GM18867 (cell line): Measurements from ENCODE around the gene UBXN6.

Source experiments
- ATAC-seq: cut with Tn5 transposase; IDR thresholded peaks from one replicate; pipeline ENCODE4 v1.9.1; 2021; ENCODE audit warnings: mild to moderate bottlenecking, moderate library complexity; ENCODE audit not compliant: unreplicated experiment

Gene UBXN6

DNA sequence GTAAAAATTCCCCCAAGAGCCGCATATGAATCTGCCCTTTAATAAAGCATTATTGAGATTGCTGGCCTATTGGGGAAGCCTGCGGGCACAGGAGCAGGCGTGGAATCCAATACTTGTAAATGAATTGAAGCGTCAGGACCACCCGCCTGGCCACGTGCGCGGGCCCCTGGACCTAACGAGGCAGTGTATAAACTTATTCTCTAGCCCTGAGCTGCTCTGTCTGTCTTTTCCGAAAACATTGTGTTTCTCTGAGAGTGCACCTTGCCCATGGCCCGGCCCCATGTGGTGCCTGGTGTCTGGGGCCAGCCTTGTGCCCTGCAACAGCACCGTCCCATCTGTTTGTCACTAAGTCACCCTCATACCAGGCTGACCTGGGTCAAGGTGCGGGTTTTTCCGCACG lies 14.4 kb downstream of the UBXN6 start:
- no peak for ATAC-seq

DNA sequence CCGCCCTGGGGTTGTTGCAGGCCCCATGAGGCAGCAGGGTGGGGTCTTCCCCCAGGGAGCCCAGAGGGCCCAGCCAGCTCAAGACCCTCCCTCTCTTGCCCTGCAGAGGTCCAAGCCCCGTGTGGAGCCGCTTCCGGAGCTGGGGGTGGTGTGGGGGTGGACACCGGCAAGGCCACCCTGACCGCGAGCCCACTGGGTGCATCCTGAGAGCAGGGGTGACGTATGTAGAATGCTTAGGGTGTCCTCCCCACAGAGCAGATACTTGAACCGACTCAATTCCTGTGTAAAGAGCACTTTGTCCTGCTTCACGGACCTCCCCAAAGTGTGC lies 14.8 kb downstream of the UBXN6 start:
- no peak for ATAC-seq

DNA sequence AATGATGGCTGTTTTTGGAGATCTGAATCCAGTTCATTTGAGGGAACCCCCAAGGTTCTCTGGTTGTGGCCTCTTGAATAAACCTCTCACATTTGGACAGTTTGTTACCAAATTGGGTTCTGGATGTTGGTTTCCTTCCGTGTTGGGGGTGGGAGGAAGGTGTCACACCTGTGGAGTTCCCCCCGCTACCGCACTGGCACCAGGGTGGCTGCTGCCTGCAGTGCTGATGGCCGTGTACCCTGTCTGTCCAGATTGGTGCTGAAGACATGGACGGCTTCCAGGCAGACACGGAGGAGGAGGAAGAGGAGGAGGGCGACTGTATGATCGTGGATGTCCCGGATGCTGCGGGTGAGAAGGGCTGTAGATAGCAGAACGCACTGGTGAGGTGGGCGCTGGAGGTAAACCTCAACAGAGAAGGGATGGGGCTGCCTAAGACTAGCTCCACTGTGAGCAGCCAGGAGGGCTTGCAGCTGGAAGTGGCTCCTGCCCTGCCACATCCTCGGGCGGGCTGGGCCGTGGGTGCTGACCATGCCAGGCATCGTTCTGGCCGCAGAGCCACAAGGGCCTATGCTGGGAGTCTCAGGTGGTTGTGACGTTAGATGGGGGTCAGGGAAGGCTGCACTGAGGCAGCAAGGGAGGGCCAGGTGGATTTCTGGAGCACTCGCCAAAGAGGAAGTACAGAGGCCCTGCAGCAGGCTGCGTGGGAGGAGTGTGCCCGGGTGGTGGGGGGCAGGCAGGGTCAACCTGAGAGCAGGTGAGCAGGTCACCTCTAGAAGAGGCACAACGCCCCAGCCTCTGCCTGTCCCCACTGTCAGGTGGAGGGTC lies 15.4 kb downstream of the UBXN6 start:
- no peak for ATAC-seq

DNA sequence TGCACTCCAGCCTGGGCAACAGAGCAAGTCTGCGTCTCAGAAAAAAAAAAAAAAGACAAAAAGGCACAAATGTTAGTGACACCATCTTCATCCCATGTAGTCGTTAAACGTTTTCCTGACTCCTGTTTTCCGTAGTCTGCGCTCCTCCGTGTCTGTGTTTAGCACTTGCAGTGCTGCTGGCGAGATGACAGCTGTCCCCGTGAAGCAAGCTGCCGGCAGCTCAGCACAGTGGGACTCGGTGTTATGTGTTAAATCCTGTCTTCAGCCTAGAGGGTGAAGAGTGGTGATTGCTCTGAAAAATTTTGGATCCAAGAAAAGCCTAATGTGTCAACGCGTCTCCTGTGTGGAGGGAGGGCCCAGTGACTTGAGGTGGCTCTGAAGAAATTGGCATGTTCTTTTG lies 18.4 kb downstream of the UBXN6 start:
- ATAC-seq, result no peak

DNA sequence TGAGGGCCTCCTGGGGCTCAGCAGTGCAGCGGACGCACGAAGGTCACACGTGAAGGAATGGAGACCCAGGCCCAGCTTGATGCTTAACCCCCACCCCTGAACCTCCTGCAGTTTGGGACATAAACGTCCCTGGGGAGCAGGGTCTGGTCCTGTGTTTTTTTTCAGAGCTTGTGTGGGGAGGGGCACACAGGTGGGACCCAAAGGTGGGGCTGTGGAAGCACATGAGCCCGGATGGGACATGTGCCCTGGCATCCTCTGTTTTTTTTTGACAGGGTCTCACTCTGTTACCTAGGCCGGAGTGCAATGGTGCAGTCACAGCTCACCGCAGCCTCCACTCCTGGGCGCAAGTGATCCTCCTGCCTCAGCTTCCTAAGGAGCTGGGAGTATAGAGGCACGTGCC lies 20.5 kb downstream of the UBXN6 start:
- no peak for ATAC-seq

DNA sequence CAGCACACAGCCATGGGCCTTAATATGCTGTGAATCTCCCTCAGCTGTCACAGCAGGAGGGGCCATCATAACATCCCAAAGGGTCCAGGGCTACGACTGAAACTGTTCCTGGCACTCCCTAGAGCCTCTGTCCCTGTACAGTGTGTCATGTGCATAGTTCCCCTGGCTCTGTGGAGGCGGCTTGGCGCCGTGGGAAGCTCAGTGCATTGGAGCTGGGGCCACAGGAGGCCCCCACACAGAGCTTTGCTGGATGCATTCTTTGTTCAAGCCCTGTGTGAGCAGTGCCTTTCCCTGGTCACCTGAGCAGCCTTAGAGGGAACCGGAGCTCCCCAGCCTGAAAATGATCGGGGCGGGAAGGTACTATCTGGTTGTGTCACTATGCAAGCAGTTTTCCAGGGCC lies 21.4 kb downstream of the UBXN6 start:
- no peak for ATAC-seq

DNA sequence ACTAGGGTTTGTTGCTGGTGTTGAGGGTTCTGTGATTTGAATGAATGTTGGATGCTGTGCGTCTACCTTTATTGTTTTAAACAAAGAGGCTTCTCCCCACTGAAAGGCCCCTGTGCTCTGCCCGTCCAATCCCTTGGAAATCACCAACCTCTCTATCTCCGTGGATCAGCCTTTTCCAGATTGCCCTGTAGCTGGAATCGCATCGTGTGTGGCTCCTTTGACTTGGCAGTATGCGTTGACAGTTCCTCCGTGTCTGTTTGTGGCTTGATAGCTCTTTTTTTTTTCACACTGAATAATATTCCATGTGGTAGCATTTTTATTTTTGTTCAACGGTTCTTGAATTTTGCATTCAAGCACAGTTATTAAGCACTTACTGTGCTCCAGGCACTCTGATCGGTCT lies 23.2 kb downstream of the UBXN6 start:
- no peak for ATAC-seq

DNA sequence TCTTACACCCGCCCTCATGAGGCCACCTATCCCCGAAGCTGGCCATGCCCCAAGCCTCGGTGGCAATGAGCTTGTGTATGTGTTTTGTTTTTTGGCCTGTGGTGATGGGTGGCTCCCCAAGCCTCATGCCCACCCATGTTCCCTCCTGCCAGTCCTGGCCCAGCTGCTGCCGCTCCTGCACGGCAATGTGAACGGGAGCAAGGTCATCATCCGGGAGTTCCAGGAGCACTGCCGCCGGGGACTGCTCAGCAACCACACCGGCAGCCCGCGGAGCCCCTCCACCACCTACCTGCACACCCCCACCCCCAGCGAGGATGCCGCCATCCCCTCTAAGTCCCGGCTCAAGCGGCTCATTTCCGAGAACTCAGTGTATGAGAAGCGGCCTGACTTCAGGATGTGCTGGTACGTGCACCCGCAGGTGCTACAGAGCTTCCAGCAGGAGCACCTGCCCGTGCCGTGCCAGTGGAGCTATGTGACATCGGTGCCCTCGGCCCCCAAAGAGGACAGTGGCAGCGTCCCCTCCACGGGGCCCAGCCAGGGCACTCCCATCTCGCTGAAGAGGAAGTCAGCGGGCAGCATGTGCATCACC lies 24.6 kb downstream of the UBXN6 start:
- no peak for ATAC-seq

DNA sequence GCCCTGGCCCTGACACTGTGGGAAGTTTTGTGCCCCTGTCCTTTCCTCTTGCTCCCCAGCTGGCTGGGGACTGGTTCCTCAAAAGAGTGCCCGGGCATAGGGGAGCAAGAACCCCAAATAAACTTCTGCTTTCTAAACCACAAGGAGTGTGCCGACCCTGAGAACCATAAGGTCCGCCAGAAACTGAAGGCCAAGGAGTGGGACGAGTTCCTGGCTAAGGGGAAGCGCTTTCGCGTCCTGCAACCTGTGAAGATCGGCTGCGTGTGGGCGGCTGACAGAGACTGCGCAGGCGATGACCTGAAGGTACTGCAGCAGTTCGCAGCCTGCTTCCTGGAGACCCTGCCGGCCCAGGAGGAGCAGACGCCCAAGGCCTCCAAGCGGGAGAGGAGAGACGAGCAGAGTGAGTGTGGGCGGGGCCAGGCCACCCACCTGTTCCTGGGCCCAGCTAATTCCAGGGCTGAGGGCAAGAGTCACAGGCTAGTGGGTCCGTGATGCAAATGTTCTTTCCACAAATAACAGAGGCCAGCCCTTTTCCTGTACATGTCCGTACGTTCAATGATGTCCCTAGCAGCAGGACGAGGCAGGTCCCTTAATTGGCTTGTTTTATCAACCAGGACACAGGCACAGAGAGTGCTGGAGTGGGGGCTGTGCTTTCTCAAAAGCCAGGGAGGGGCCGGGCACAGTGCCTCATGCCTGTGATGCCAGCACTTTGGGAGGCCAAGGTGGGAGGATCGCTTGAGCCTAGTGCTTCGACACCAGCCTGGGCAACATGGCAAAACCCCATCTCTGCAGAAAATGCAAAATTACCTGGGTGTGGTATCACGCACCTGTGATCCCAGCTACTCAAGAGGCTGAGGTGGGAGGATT lies 25.6 kb downstream of the UBXN6 start:
- no peak for ATAC-seq

DNA sequence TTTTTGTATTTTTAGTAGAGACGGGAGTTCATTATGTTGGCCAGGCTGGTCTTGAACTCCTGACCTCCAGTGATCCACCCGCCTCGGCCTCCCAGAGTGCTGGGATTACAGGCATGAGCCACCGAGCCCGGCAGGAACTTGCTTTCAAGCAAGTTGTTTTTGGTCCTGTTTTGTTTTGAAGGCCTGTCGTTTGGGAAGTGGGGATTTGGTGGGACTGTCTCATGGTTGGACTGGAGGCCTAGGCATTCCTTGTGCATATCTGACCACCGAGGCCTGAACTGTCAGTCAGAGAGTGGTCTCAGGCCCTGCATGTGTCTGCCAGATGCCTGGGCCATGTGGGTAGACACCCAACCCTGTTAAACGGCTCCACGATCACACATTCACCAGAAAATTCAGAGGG lies 26.3 kb downstream of the UBXN6 start:
- ATAC-seq, result no peak

DNA sequence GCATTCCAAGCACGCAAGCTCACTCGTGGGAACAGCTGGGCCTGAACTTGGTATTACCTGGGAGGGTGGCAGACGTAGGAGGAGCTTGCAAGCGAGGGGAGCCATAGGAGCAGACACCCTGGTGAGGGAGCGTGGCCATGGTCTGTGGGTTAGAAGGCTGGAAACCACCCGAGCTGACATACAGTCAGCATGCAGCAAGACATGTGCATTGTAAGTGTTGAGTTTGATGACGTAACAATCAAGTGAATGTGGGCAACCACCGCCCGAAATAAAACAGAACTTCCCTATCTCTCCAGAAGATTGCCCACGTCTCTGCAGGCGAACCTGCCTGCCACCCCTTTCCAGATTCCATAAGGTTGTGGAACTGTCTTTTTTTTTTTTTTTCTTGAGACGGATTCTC lies 26.8 kb downstream of the UBXN6 start:
- no peak for ATAC-seq

DNA sequence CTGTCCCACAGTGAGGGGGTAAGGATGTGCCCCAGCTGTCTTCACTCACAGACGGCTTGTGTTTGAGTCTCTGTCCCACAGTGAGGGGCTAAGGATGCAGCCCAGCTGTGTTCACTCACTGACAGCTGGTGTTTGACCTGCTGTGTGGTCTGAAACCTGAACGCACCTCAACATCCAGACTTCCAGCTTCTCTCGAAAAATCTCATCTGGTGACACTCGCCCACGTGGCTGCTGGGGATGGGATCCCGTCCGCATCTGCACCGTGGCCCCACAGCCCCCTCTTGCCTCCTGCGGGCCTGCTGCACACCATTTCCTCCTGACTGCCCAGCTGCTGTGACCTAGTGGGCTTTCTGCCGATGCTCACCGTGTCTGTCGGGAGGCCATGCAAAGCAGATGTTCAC lies 27.8 kb downstream of the UBXN6 start:
- ATAC-seq, result no peak

DNA sequence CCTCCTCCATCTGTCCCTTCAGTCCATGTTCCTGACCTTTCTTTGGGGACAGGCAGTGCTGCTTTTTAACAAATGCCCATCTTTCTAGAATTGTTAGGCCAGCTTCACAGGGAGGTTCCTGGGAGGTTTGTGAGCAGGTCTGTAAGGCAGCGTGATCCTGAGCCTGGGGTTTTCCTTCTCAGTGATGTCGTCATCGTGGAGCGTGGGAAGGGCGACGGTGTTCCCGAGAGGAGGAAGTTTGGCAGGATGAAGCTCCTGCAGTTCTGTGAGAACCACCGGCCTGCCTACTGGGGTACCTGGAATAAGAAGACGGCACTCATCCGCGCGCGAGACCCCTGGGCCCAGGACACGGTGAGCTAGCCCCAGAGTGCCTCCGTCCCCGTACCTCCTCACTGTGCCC lies 28.3 kb downstream of the UBXN6 start:
- no peak for ATAC-seq

DNA sequence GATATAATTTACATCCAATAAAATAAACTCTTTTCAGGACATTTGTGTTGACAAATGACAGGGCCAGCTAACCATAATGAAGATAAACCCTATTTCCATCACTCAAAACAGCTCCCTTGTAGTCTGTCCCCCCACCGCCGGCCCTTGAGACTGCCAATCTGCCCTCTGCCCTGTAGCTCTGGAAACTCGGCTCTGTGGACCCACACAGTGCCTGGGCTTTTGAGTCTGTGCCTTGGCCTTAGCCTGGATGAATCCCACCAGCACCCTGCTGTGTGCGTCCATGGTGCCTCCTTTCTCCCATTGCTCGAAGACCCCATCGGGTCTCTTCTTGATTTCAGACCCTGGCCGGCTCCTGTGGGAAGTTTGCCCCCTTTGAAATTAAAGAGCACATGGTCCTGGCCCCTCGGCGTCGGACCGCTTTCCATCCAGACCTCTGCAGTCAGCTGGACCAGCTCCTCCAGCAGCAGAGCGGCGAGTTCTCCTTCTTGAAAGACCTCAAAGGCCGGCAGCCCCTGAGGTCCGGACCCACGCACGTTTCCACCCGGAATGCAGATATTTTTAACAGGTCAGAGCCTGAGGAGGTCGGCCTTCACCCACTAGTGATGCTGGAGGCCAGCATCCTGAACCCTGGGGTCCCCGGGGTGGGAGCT lies 29.1 kb downstream of the UBXN6 start:
- ATAC-seq, result no peak

DNA sequence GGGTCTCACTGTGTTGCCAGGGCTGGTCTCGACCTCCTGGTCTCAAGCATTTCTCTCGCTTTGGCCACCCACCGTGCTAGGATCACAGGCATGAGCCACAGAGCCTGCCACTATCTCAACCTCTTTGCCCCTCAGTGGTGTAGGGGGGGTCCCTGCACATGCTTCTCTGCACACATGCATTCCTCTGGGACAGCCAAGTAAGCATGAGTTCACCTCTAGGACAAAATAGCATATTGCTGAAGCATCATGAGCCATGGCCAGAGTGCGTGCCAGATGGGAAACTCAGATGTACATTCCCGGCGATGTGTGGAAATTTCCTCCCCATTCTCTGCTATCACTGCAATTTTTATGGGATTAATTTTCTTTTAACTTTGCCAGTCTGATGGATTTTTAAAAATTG lies 32.1 kb downstream of the UBXN6 start:
- no peak for ATAC-seq

DNA sequence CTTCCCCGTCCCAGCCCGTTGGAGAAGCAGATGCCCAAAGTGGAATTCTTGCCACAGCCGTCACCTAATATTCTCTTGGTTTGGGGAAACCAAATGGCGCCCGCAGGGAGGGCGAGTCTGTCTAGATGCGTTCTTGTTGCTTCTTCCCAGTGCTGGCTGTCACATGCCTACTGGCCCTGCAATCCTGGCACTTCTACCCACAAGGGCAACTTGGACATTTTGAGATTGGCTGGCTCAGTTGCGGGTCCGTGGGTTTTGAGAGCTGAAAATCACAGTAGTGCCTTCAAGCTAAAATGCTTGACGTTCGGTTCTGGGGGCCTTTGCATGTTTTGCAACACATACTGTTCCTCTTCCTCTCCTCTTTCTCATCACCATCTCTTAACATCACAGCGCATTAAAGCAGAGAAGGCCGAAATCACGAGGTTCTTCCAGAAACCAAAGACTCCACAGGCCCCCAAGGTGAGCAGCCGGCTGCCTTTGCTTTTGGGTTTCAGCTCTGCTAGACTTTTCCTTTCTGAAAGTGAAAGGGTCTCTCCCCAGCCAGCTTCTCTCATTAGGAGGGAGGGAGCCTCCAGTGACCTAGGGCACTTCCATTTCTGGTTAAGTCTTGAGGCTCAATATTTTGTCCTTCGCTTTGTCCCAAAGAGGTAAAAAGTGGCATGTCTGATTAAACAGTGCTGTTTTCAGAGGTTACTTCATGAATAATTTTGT lies 34.0 kb downstream of the UBXN6 start:
- no peak for ATAC-seq

DNA sequence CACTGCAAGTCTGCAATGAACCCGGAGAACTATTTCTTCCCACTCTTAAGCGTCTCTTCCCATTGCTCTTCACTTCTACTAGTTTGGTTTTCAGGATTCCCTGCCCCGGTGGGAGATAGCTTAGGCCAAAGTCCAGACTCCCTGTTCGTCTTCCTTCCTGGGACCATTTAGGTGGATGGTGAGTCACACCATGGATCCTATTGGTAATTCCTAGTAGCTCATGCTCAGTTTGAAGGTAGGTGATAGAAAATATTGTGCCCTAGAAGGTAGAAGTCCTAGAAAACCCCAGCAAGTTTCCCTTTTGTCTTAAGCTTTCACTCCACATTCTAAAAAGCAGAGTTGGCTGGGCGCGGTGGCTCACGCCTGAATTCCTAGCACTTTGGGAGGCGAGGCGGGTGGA lies 41.3 kb downstream of the UBXN6 start:
- no peak for ATAC-seq

DNA sequence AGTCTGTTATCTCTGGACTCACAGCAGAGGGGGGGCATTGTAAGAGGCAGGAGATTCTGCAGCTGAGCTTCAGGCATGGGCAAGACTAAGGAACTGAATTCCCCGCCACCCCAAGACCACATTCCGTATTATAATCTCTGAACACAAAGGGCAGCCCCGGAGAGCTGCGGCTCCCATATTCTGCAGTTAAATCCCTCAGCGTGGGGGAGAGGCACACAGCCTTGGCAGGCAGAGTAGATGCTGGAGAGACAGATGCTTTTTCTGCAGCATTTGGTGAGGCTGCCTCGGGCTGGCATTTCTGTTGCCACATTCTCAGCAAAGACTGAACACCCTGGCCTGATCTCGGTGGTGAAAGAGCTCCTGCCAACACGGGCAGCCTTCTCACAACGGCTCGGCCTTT lies 42.2 kb downstream of the UBXN6 start:
- ATAC-seq, result no peak

DNA sequence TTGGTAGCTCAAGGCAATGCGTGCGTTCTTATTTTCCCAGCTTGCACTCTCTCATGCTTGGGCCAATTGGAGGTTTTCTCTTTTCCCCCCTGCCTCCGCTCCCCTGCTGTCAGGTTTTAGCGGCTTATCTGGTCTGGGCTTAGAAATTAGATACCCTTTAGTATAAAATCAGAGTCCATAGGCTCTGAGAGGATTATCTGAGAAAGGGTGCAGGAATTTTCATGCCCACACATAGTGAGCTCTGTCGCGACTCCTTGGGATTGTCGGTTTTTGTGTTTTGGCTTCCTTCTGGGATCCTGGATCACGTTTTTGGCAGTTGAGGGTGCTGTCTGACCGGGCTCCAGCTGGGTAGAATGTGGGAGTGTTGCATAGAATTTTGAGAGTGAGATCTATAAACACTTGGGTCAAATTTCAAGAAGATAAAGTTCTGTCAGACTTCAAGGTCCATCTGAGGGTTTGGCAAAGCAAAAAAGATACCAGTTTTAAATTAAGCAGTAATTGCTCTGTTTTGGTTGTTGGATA lies 42.7 kb downstream of the UBXN6 start:
- ATAC-seq, result no peak

DNA sequence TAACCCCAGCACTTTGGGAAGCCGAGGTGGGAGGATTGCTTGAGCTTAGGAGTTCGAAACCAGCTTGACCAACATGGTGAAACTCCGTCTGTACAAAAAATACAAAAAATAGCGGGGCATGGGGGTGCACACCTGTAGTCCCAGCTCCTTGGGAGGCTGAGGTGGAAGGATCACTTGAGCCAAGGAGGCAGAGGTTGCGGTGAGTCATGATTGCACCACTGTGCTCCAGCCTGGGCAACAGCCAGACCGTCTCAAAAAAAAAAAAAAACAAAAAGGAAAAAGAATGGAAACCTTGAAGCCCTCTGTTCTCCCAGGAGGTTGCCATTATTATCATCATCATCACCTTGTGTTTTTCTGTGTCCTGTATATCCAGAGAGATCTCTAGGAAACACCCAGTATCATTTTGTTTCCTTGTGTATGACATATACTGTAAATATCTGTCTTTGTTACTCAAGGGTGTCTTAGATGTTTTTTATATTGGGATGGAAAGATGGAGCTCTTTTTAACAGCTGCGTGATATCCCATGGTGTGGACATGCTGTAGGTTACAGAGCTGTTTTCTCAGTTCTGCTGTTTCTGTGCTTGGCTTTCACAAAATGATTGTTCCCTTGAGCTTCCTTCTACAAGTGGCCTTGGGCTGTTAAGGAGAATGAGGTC lies 43.3 kb downstream of the UBXN6 start:
- ATAC-seq, result no peak
